Neural progenitor cell (in vitro differentiated cells): ENCODE measurements around the gene PTPRU. TPM values are rescaled to one million over a fixed set of nuclear protein-coding genes. Genes with fewer than 3 reads are reported as not detected.

ENCODE experiments used
- DNase-seq: peaks from one replicate; pipeline ENCODE4 v3.0.0-alpha.2; 2016; ENCODE audit warnings: low spot score
- H2AFZ ChIP-seq: fragments of 200-600 bp; sonication (generic); replicated peaks from 2 replicates; pipeline ENCODE4 v1.6.1; 2016; ENCODE audit warnings: antibody characterized with exemption
- H3F3A ChIP-seq: fragments of 200-600 bp; sonication (generic); 2 replicates; pipeline ENCODE4 v1.6.1; 2016; ENCODE audit warnings: antibody characterized with exemption, low read depth
- H3K27ac ChIP-seq: fragments of 200-600 bp; sonication (generic); 2 replicates; pipeline ENCODE4 v1.5.1; 2016; ENCODE audit warnings: mild to moderate bottlenecking
- H3K27me3 ChIP-seq: fragments of 200-600 bp; sonication (generic); 2 replicates; pipeline ENCODE4 v1.6.1; 2016; ENCODE audit warnings: mild to moderate bottlenecking, moderate library complexity
- H3K36me3 ChIP-seq: fragments of 200-600 bp; sonication (generic); 2 replicates; pipeline ENCODE4 v1.5.1; 2016
- H3K4me1 ChIP-seq: fragments of 200-600 bp; sonication (generic); 2 replicates; pipeline ENCODE4 v1.6.1; 2016; ENCODE audit warnings: mixed run types
- H3K4me2 ChIP-seq: fragments of 200-600 bp; sonication (generic); 2 replicates; pipeline ENCODE4 v1.6.1; 2016
- H3K4me3 ChIP-seq: fragments of 200-600 bp; sonication (generic); 2 replicates; pipeline ENCODE4 v1.5.1; 2016
- H3K79me2 ChIP-seq: fragments of 200-600 bp; sonication (generic); 2 replicates; pipeline ENCODE4 v1.6.1; 2016; ENCODE audit warnings: low read depth
- H3K9ac ChIP-seq: fragments of 200-600 bp; sonication (generic); 2 replicates; pipeline ENCODE4 v1.6.1; 2016
- H3K9me3 ChIP-seq: fragments of 200-600 bp; sonication (generic); 2 replicates; pipeline ENCODE4 v1.5.1; 2016; ENCODE audit warnings: low read depth
- H4K20me1 ChIP-seq: fragments of 200-600 bp; sonication (generic); 2 replicates; pipeline ENCODE4 v1.6.1; 2016; ENCODE audit warnings: low read depth
- H3K27ac Mint-ChIP-seq: 3 replicates; pipeline ENCODE4 v1.8.0; 2021; ENCODE audit warnings: mixed read lengths
- H3K27me3 Mint-ChIP-seq: 2 replicates; pipeline ENCODE4 v1.8.0; 2022; ENCODE audit warnings: low read depth, mild to moderate bottlenecking, inconsistent platforms, moderate library complexity, mixed read lengths; ENCODE audit not compliant: insufficient read depth
- H3K36me3 Mint-ChIP-seq: 3 replicates; pipeline ENCODE4 v1.8.0; 2021; ENCODE audit warnings: mixed read lengths
- H3K4me1 Mint-ChIP-seq: 3 replicates; pipeline ENCODE4 v1.8.0; 2021; ENCODE audit warnings: mixed read lengths
- H3K4me3 Mint-ChIP-seq: 3 replicates; pipeline ENCODE4 v1.8.0; 2021; ENCODE audit warnings: mild to moderate bottlenecking, moderate library complexity, mixed read lengths
- H3K9me3 Mint-ChIP-seq: 3 replicates; pipeline ENCODE4 v1.8.0; 2020; ENCODE audit warnings: mixed read lengths
- CTCF ChIP-seq: fragments of 200-600 bp; sonication (generic); IDR thresholded peaks from 2 replicates; pipeline ENCODE4 v1.5.1; 2017; ENCODE audit warnings: antibody characterized with exemption, mild to moderate bottlenecking
- EZH2 ChIP-seq: fragments of 200-600 bp; sonication (generic); IDR thresholded peaks from 2 replicates; pipeline ENCODE4 v1.6.1; 2017; ENCODE audit warnings: antibody characterized with exemption, mild to moderate bottlenecking, moderate library complexity
- EZH2phosphoT487 ChIP-seq: fragments of 200-600 bp; sonication (generic); IDR thresholded peaks from 2 replicates; pipeline ENCODE4 v1.6.1; 2017; ENCODE audit warnings: antibody characterized with exemption
- total RNA-seq: library from RNA; depleted of rRNA; stranded (reverse); fragments of >200 nt; gene quantifications from 2 replicates; pipeline ENCODE4 v1.2.3, GENCODE V29; 2015; ENCODE audit warnings: low replicate concordance

Gene PTPRU
- total RNA-seq, 1 donor from 2014 or later, result 29.5 TPM

- peaks cover 2% of the 10 kb centered on the region for H3K27me3 Mint-ChIP-seq
- H2AFZ ChIP-seq, result no peak overlapping the region
- DNase-seq, result no peak
- no peaks in the 10 kb centered on the region for H3K9me3 Mint-ChIP-seq
- H3K27ac Mint-ChIP-seq, result peak overlapping the region; percentile 79
- TF ChIP-seq EZH2 (no peak), CTCF (no peak), EZH2phosphoT487 (no peak)
- no peak overlapping the region for H3K9ac ChIP-seq
- H3K36me3 Mint-ChIP-seq, result no peaks in the 10 kb centered on the region
- H4K20me1 ChIP-seq, result no peaks in the 10 kb centered on the region
- H3K4me1 Mint-ChIP-seq, result peaks cover 3% of the 10 kb centered on the region
- peaks cover 6% of the 10 kb centered on the region for H3K4me1 ChIP-seq
- no peak overlapping the region for H3K4me2 ChIP-seq
- H3K4me3 Mint-ChIP-seq, result no peak overlapping the region
- no peaks in the 10 kb centered on the region for H3K9me3 ChIP-seq
- H3F3A ChIP-seq, result peaks cover 7% of the 10 kb centered on the region
- H3K27ac ChIP-seq, result no peak overlapping the region
- no peak overlapping the region for H3K4me3 ChIP-seq
- H3K36me3 ChIP-seq, result no peaks in the 10 kb centered on the region
- H3K79me2 ChIP-seq, result no peaks in the 10 kb centered on the region
- no peaks in the 10 kb centered on the region for H3K27me3 ChIP-seq
Observed at GRCh38 chr1:29330089-29330488, 93.8 kb downstream of the PTPRU start.

- Histone ChIP-seq H3K4me3 (no peak overlapping the region), H3F3A (no peaks in the 10 kb centered on the region), H3K4me1 (no peaks in the 10 kb centered on the region), H3K27ac (no peak overlapping the region), H3K79me2 (no peaks in the 10 kb centered on the region), H4K20me1 (no peaks in the 10 kb centered on the region), H3K9me3 (no peaks in the 10 kb centered on the region), H3K9ac (no peak overlapping the region), H3K4me2 (no peak overlapping the region), H3K27me3 (no peaks in the 10 kb centered on the region), H3K36me3 (no peaks in the 10 kb centered on the region), H2AFZ (no peak overlapping the region)
- Mint-ChIP-seq H3K36me3 (no peaks in the 10 kb centered on the region), H3K27me3 (peaks cover 2% of the 10 kb centered on the region), H3K4me3 (no peak overlapping the region), H3K4me1 (peaks cover 3% of the 10 kb centered on the region), H3K9me3 (no peaks in the 10 kb centered on the region), H3K27ac (no peak overlapping the region)
- DNase-seq, result no peak
- TF ChIP-seq EZH2phosphoT487, result no peak
Observed at GRCh38 chr1:29330856-29331255, 94.5 kb downstream of the PTPRU start.

GRCh38 chr1:29331309-29331708 is 95.0 kb downstream of the PTPRU start:
- Histone ChIP-seq H3K79me2 (no peaks in the 10 kb centered on the region), H3K4me1 (no peaks in the 10 kb centered on the region), H4K20me1 (no peaks in the 10 kb centered on the region), H3K4me2 (no peak overlapping the region), H3K27ac (no peak overlapping the region), H3K27me3 (no peaks in the 10 kb centered on the region), H3K9ac (no peak overlapping the region), H3K36me3 (no peaks in the 10 kb centered on the region), H3K4me3 (no peak overlapping the region), H2AFZ (no peak overlapping the region), H3F3A (no peaks in the 10 kb centered on the region), H3K9me3 (no peaks in the 10 kb centered on the region)
- Mint-ChIP-seq H3K36me3 (no peaks in the 10 kb centered on the region), H3K4me1 (peaks cover 3% of the 10 kb centered on the region), H3K27me3 (peaks cover 2% of the 10 kb centered on the region), H3K9me3 (no peaks in the 10 kb centered on the region), H3K27ac (no peak overlapping the region), H3K4me3 (no peak overlapping the region)
- DNase-seq, result no peak
- no peak for TF ChIP-seq EZH2
- no peak for TF ChIP-seq CTCF
- no peak for TF ChIP-seq EZH2phosphoT487

- no peaks in the 10 kb centered on the region for H3K36me3 Mint-ChIP-seq
- H3K36me3 ChIP-seq, result no peaks in the 10 kb centered on the region
- H3K79me2 ChIP-seq, result no peaks in the 10 kb centered on the region
- no peaks in the 10 kb centered on the region for H3K9me3 Mint-ChIP-seq
- no peaks in the 10 kb centered on the region for H4K20me1 ChIP-seq
- no peaks in the 10 kb centered on the region for H3K4me1 ChIP-seq
- H3F3A ChIP-seq, result no peaks in the 10 kb centered on the region
- H3K27ac ChIP-seq, result no peak overlapping the region
- no peak overlapping the region for H3K9ac ChIP-seq
- peaks cover 3% of the 10 kb centered on the region for H3K4me1 Mint-ChIP-seq
- no peak for DNase-seq
- no peak overlapping the region for H3K4me3 ChIP-seq
- H3K27ac Mint-ChIP-seq, result no peak overlapping the region
- H3K4me3 Mint-ChIP-seq, result no peak overlapping the region
- H3K27me3 Mint-ChIP-seq, result peaks cover 3% of the 10 kb centered on the region
- H3K4me2 ChIP-seq, result no peak overlapping the region
- TF ChIP-seq EZH2 (no peak), CTCF (no peak), EZH2phosphoT487 (no peak)
- H2AFZ ChIP-seq, result no peak overlapping the region
- no peaks in the 10 kb centered on the region for H3K9me3 ChIP-seq
- H3K27me3 ChIP-seq, result no peaks in the 10 kb centered on the region
Observed at GRCh38 chr1:29331729-29332128, 95.4 kb downstream of the PTPRU start.
